ENCODE data around the gene SYNJ2. TPM values are rescaled to one million over a fixed set of nuclear protein-coding genes. Genes with fewer than 3 reads are reported as not detected.
A peak's percentile ranks its signal among the peaks of the same experiment; 100 is the strongest.
"Not testable (repeated sequence)": the region's sequence is repeated elsewhere in the genome, so short reads cannot be mapped to it uniquely, and the experiment has no call there.

The SYNJ2 gene
- polyA plus RNA-seq, 1 donor from 2014 or later, result 0.12 TPM

GRCh38 chr6:157946053-157946617, 35.5 kb upstream of the SYNJ2 start:
- no peak for TF ChIP-seq MXI1 (conservative IDR thresholded peaks at IDR 0.05; ENCODE audit: poor library complexity, severe bottlenecking)
- TF ChIP-seq, protein P1, sequence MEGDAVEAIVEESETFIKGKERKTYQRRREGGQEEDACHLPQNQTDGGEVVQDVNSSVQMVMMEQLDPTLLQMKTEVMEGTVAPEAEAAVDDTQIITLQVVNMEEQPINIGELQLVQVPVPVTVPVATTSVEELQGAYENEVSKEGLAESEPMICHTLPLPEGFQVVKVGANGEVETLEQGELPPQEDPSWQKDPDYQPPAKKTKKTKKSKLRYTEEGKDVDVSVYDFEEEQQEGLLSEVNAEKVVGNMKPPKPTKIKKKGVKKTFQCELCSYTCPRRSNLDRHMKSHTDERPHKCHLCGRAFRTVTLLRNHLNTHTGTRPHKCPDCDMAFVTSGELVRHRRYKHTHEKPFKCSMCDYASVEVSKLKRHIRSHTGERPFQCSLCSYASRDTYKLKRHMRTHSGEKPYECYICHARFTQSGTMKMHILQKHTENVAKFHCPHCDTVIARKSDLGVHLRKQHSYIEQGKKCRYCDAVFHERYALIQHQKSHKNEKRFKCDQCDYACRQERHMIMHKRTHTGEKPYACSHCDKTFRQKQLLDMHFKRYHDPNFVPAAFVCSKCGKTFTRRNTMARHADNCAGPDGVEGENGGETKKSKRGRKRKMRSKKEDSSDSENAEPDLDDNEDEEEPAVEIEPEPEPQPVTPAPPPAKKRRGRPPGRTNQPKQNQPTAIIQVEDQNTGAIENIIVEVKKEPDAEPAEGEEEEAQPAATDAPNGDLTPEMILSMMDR (IDR thresholded peaks at IDR 0.05; ENCODE audit: poor library complexity, severe bottlenecking), result no peak
- no peak for TF ChIP-seq SMC3 (conservative IDR thresholded peaks at IDR 0.05; ENCODE audit: poor library complexity)
- TF ChIP-seq REST (IDR thresholded peaks at IDR 0.05; ENCODE audit: borderline replicate concordance), result no peak
- TF ChIP-seq POLR2AphosphoS5 (IDR thresholded peaks at IDR 0.05), result no peak
- TF ChIP-seq RAD21 (conservative IDR thresholded peaks at IDR 0.05), result no peak
- no peak for TF ChIP-seq EZH2 (IDR thresholded peaks at IDR 0.05; ENCODE audit: borderline replicate concordance, insufficient read depth, low read length, poor library complexity, severe bottlenecking)
- no peak for TF ChIP-seq TAF1 (IDR thresholded peaks at IDR 0.05; ENCODE audit: low read depth)
- TF ChIP-seq EP300 (conservative IDR thresholded peaks at IDR 0.05; ENCODE audit: poor library complexity, severe bottlenecking), result no peak
- Histone ChIP-seq H3K9ac (ENCODE audit: low read length) (no peak overlapping the region), H3K79me2 (replicated peaks; ENCODE audit: insufficient read depth, low read length) (no peaks in the 10 kb centered on the region), H2AFZ (ENCODE audit: low read depth, low read length) (no peak overlapping the region), H3K4me2 (ENCODE audit: low read length) (no peak overlapping the region), H3F3A (ENCODE audit: insufficient read depth, low read length, poor library complexity, severe bottlenecking) (no peaks in the 10 kb centered on the region), H3K4me3 (ENCODE audit: low read length) (no peak overlapping the region), H4K20me1 (ENCODE audit: insufficient read depth) (no peaks in the 10 kb centered on the region), H3K9me2 (ENCODE audit: insufficient read depth, low read length) (no peaks in the 10 kb centered on the region), H3K27me3 (ENCODE audit: insufficient read depth, low read depth, low read length) (no peaks in the 10 kb centered on the region), H3K27ac (ENCODE audit: low read length) (no peak overlapping the region), H3K36me3 (ENCODE audit: insufficient read depth, low read length) (peaks cover 5% of the 10 kb centered on the region), H3K9me3 (ENCODE audit: low read length) (peaks cover 4% of the 10 kb centered on the region)

- Histone ChIP-seq H3K36me3 (ENCODE audit: insufficient read depth, low read length) (no peaks in the 10 kb centered on the region), H3K4me2 (ENCODE audit: low read length) (no peak overlapping the region), H3K9me3 (ENCODE audit: low read length) (peaks cover 4% of the 10 kb centered on the region), H3F3A (ENCODE audit: insufficient read depth, low read length, poor library complexity, severe bottlenecking) (no peaks in the 10 kb centered on the region), H4K20me1 (ENCODE audit: insufficient read depth) (no peaks in the 10 kb centered on the region), H3K9ac (ENCODE audit: low read length) (no peak overlapping the region), H3K9me2 (ENCODE audit: insufficient read depth, low read length) (no peaks in the 10 kb centered on the region), H2AFZ (ENCODE audit: low read depth, low read length) (no peak overlapping the region), H3K4me3 (ENCODE audit: low read length) (no peak overlapping the region), H3K27me3 (ENCODE audit: insufficient read depth, low read depth, low read length) (no peaks in the 10 kb centered on the region), H3K79me2 (replicated peaks; ENCODE audit: insufficient read depth, low read length) (no peaks in the 10 kb centered on the region), H3K27ac (ENCODE audit: low read length) (no peak overlapping the region)
- TF ChIP-seq SMC3 (conservative IDR thresholded peaks at IDR 0.05; ENCODE audit: poor library complexity) (peak; percentile 53), RAD21 (conservative IDR thresholded peaks at IDR 0.05) (peak; percentile 68), REST (IDR thresholded peaks at IDR 0.05; ENCODE audit: borderline replicate concordance) (no peak), EZH2 (IDR thresholded peaks at IDR 0.05; ENCODE audit: borderline replicate concordance, insufficient read depth, low read length, poor library complexity, severe bottlenecking) (no peak)
- TF ChIP-seq, protein P1 (IDR thresholded peaks at IDR 0.05; ENCODE audit: poor library complexity, severe bottlenecking), result peak; percentile 61
These were observed 34.7 kb upstream of the SYNJ2 start for GRCh38 chr6:157946865-157947532.

GRCh38 chr6:157950899-157951298, 30.8 kb upstream of the SYNJ2 start:
- not testable (repeated sequence) for H3F3A ChIP-seq (ENCODE audit: insufficient read depth, low read length, poor library complexity, severe bottlenecking); H3K9ac ChIP-seq (ENCODE audit: low read length); H3K79me2 ChIP-seq (replicated peaks; ENCODE audit: insufficient read depth, low read length); H3K9me3 ChIP-seq (ENCODE audit: low read length); H3K9me2 ChIP-seq (ENCODE audit: insufficient read depth, low read length); H3K27ac ChIP-seq (ENCODE audit: low read length); H2AFZ ChIP-seq (ENCODE audit: low read depth, low read length); H3K4me3 ChIP-seq (ENCODE audit: low read length); H3K27me3 ChIP-seq (ENCODE audit: insufficient read depth, low read depth, low read length); H3K4me2 ChIP-seq (ENCODE audit: low read length); H4K20me1 ChIP-seq (ENCODE audit: insufficient read depth); H3K36me3 ChIP-seq (ENCODE audit: insufficient read depth, low read length)

Measured in neural cell (in vitro differentiated cells).